Astrocyte (in vitro differentiated cells and primary cell): Measurements from ENCODE around the gene LCT.

Experiments
- CTCF ChIP-seq: IDR thresholded peaks from 2 replicates; pipeline ENCODE4 v1.5.1; 2011; ENCODE audit warnings: low read depth, mild to moderate bottlenecking, inconsistent platforms, low read length, moderate library complexity; ENCODE audit not compliant: insufficient read depth
- EZH2 ChIP-seq: IDR thresholded peaks from 2 replicates; pipeline ENCODE4 v1.6.1; 2012; ENCODE audit warnings: mild to moderate bottlenecking, low read length, inconsistent platforms; ENCODE audit not compliant: insufficient read depth

GRCh38 chr2:135798275-135798705, 38.7 kb downstream of the LCT start:
- no peak for TF ChIP-seq CTCF
- no peak for TF ChIP-seq EZH2
